HEK293T (cell line): ENCODE results near the gene TTC13.

Experiments used
- CTCF ChIA-PET: fragments of 350-600 bp; formaldehyde crosslinking; extraction: SDS; loops from one replicate; lab custom pipeline; 2021; ENCODE audit warnings: antibody characterized with exemption, inconsistent platforms; lab: Yijun Ruan, JAX
- POLR2A ChIA-PET: fragments of 350-600 bp; formaldehyde crosslinking; extraction: SDS; loops from one replicate; lab custom pipeline; 2020; ENCODE audit warnings: antibody characterized with exemption, inconsistent platforms; lab: Yijun Ruan, JAX
- DNase-seq: peaks from one replicate; pipeline ENCODE4 v3.0.0; 2012; ENCODE audit warnings: mixed read lengths; ENCODE audit errors: extremely low spot score
- ARNT ChIP-seq: fragments of 450-650 bp; IDR thresholded peaks from 2 replicates; pipeline ENCODE4 v1.6.1; 2017; ENCODE audit warnings: mild to moderate bottlenecking
- BHLHE40 ChIP-seq: fragments of 450-650 bp; IDR thresholded peaks from 2 replicates; pipeline ENCODE4 v1.6.1; 2016; ENCODE audit warnings: mild to moderate bottlenecking, moderate library complexity, borderline replicate concordance
- CTBP1 ChIP-seq: fragments of 450-650 bp; IDR thresholded peaks from 2 replicates; pipeline ENCODE4 v1.6.1; 2016; ENCODE audit warnings: borderline replicate concordance
- ELF4 ChIP-seq: fragments of 450-650 bp; IDR thresholded peaks from 2 replicates; pipeline ENCODE4 v1.6.1; 2017; ENCODE audit warnings: antibody characterized with exemption
- FOXA1 ChIP-seq: fragments of 450-650 bp; IDR thresholded peaks from 2 replicates; pipeline ENCODE4 v1.6.1; 2016; ENCODE audit warnings: mild to moderate bottlenecking
- FOXK2 ChIP-seq: fragments of 450-650 bp; IDR thresholded peaks from 2 replicates; pipeline ENCODE4 v1.6.1; 2016; ENCODE audit warnings: mild to moderate bottlenecking
- FOXM1 ChIP-seq: fragments of 450-650 bp; IDR thresholded peaks from 2 replicates; pipeline ENCODE4 v1.6.1; 2017; ENCODE audit warnings: mild to moderate bottlenecking, borderline replicate concordance
- HDGF ChIP-seq: fragments of 450-650 bp; IDR thresholded peaks from 2 replicates; pipeline ENCODE4 v1.6.1; 2017; ENCODE audit warnings: antibody characterized with exemption, borderline replicate concordance
- L3MBTL2 ChIP-seq: fragments of 450-650 bp; conservative IDR thresholded peaks from 2 replicates; pipeline ENCODE4 v1.6.1; 2016; ENCODE audit warnings: mild to moderate bottlenecking
- LEF1 ChIP-seq: fragments of 450-650 bp; IDR thresholded peaks from 2 replicates; pipeline ENCODE4 v1.6.1; 2017; ENCODE audit warnings: mild to moderate bottlenecking, borderline replicate concordance
- NFRKB ChIP-seq: fragments of 450-650 bp; IDR thresholded peaks from 2 replicates; pipeline ENCODE4 v1.6.1; 2016; ENCODE audit warnings: mild to moderate bottlenecking, moderate library complexity
- SP1 ChIP-seq: fragments of 450-650 bp; IDR thresholded peaks from 2 replicates; pipeline ENCODE4 v1.6.1; 2017
- SUZ12 ChIP-seq: fragments of 450-650 bp; IDR thresholded peaks from 2 replicates; pipeline ENCODE4 v1.6.1; 2016; ENCODE audit warnings: mild to moderate bottlenecking
- TARDBP ChIP-seq: fragments of 450-650 bp; IDR thresholded peaks from 2 replicates; pipeline ENCODE4 v1.6.1; 2016
- ZNF384 ChIP-seq: fragments of 450-650 bp; IDR thresholded peaks from 2 replicates; pipeline ENCODE4 v1.6.1; 2016
- TF ChIP-seq, protein P1 (sequence below): fragments of 450-650 bp; IDR thresholded peaks from 2 replicates; pipeline ENCODE4 v1.6.1; 2016

The TTC13 gene

DNA sequence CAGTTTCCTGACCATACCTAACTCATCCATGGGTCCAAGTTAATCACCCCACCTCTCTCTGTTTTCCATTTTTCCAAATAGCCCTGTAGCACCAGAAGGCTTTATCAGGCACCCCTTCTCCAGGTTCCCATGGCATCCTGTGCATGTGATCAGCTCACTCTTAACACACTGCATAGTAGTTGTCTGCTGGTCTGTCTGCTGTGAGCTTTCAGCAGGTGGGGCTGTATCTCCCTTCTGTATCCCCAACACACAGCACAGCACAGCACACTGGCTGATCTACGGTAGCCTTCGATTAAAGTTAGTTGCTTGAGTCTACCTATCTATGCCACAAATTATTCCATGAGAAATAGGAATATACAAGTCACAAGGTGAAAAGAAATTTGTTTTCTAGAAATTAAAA, 56.0 kb downstream of the TTC13 start:
- POLR2A ChIA-PET = no interaction called here
- TF ChIP-seq NFRKB = no peak
- TF ChIP-seq TARDBP = no peak
- no peak for TF ChIP-seq FOXA1
- TF ChIP-seq SUZ12 = no peak
- no peak for TF ChIP-seq ARNT
- TF ChIP-seq BHLHE40 = no peak
- TF ChIP-seq ELF4 = no peak
- no peak for TF ChIP-seq LEF1
- CTCF ChIA-PET = interaction anchor here (0.5 to 0.6 kb wide), 2 partner anchors 8 to 11 kb away, joined by 3 read pairs; no protein-coding TSS in a partner anchor

DNA sequence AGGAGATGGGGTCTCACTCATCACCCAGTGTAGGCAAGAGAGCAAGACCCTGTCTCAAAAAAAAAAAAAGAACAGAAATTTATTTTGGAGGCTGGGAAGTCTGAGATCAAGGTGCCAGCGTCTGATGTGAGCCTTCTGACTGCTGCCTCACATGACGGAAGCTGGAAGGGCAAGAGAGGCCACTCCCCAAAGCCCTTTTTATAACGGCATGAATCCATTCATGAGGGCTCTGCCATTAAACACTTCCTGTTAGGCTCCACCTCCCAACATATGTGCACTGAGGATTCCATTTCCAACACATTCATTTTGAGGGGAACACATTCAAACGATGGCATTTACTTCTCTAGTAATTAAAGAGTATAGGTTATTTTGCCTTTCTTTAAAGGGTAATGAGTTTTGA, 59.5 kb downstream of the TTC13 start:
- CTCF ChIA-PET = interaction anchor here (0.6 kb wide), 1 partner anchor 54 kb away, joined by 3 read pairs; no protein-coding TSS in a partner anchor
- DNase-seq = no peak
- TF ChIP-seq LEF1 (no peak), ELF4 (no peak), TARDBP (no peak), ARNT (no peak), NFRKB (no peak), FOXK2 (no peak)
- TF ChIP-seq, protein P1, sequence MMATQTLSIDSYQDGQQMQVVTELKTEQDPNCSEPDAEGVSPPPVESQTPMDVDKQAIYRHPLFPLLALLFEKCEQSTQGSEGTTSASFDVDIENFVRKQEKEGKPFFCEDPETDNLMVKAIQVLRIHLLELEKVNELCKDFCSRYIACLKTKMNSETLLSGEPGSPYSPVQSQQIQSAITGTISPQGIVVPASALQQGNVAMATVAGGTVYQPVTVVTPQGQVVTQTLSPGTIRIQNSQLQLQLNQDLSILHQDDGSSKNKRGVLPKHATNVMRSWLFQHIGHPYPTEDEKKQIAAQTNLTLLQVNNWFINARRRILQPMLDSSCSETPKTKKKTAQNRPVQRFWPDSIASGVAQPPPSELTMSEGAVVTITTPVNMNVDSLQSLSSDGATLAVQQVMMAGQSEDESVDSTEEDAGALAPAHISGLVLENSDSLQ = no peak
- POLR2A ChIA-PET = no interaction called here

More for the DNA sequence above, 56.0 kb downstream of the TTC13 start:
- DNase-seq = no peak

DNA sequence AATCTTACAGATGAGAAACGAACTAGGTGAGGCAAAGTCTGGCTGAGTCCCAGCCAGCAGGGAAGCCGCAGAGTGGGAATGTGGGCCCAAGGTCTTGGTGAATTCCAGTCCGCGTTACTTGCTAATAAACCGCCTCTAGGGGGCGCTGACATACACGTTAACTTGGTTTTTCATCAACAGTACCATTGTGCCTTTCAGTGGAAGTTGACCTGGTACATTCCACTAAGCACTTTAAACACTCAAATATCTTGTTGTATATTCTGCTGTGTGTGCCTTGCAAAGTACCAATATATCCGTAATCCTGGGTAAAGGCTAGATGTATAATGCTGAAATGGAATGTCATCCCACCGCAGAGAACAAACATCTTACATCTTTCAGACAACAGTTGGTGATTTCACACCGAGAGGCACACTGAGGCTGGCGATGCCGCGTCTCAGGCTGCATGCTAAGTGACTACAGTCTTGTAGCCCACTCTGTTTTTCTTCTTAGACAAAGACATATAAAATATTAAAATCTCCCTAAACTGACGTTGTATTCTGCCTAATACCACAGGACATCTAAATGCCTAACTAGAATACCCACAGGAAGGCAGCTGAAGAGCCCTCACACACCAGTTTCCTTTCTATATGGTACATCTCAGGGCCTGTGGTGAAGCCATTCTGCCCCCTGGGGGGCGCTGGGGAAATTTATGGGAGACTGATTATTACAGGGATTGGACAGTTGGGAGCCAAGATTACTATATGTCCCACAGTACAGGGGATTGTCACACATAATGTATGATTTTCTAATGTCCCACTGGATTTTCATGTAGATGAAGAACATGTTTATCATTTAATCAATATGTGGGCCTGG, 61.2 kb downstream of the TTC13 start:
- POLR2A ChIA-PET = no interaction called here
- CTCF ChIA-PET = interaction anchor here (0.6 to 1.1 kb wide), 5 partner anchors 13 to 293 kb away, joined by 3 to 4 read pairs (median 3); no protein-coding TSS in a partner anchor
- TF ChIP-seq L3MBTL2 (no peak), LEF1 (no peak)
- DNase-seq = peak; percentile 83

DNA sequence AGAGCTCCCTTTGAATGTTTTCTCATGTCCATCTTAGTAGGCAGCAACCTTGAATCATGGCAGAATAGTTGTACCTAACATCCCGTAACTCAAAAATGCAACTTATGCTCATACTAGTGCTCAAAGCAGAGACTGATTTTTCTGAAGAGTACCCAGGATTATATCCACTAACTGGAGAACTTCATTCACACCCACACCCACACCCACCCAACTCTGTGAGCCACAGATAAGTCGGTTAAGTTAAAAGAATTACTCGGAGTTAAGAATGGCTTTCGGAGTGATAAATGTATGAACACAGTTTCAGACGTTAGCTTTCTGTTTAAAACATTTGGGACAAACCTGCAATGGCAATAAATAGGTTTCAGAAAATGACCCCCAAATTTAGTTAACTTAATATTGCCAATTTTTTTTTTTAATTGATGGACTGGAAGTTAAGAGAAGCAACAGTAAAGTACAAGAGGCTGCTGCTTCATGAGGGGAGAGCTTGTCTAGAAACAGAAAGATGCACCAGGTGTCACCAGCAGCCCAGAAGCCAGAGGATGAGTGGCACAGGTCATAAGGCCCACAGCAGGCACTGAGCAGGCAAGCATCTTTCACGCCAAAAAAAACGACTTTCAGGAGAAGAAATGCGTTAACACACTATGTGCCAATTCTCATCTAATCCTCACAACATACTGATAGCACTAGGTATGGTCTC, 61.9 kb downstream of the TTC13 start:
- ChIA-PET CTCF (interaction anchor here (0.5 to 1.1 kb wide), 6 partner anchors 11 to 291 kb away, joined by 3 to 11 read pairs (median 3); no protein-coding TSS in a partner anchor), POLR2A (no interaction called here)
- DNase-seq = no peak
- TF ChIP-seq FOXM1 = no peak
- TF ChIP-seq NFRKB = no peak

DNA sequence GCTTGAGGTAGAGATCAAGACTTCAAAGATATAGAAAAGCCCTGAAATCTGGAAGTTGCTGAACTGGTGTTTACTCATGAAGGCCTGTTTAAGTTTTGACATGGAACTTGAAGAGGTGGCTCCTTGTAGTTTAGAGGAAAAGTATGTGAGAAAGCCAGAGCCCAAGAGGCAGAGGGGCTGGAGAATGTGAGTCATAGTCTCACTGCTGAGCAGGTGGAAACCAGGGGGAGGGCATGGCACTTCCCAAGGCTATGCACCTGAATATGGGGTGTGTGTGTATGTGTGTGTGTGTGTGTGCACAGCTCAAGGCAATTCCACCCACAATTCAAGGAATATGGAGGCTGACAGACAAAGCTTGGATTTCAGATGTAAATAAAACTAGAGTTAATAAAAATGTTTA, 63.6 kb downstream of the TTC13 start:
- TF ChIP-seq NFRKB = no peak
- TF ChIP-seq ELF4 = no peak
- no peak for TF ChIP-seq LEF1
- TF ChIP-seq SUZ12 = no peak
- TF ChIP-seq FOXM1 = no peak
- no peak for TF ChIP-seq SP1
- no peak for TF ChIP-seq TARDBP
- no peak for TF ChIP-seq L3MBTL2
- TF ChIP-seq, protein P1 = no peak
- POLR2A ChIA-PET = no interaction called here
- no peak for DNase-seq
- CTCF ChIA-PET = interaction anchor here (0.9 kb wide), 1 partner anchor 177 kb away, joined by 3 read pairs; no protein-coding TSS in a partner anchor

DNA sequence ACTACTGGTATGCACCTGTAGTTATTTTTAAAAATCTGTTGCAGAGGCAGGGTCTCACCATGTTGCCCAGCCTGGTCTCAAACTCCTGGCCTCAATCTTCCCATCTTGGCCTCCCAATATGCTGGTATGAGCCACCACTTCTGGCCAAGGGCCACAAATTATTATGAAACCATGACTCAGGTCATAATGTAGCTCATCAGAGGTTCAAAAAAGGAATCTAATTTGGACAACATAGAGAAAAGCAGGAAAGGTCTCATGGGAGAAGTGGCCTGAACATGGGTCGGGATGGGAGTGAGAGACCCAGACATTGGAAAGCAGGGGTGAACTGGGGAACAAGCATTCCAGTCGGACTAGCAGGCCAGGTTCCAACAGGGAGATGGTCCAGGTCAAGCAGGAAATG, 65.2 kb downstream of the TTC13 start:
- TF ChIP-seq ARNT (no peak), SUZ12 (no peak), BHLHE40 (no peak), LEF1 (no peak), NFRKB (no peak), FOXK2 (no peak), FOXA1 (no peak), TARDBP (no peak), L3MBTL2 (no peak), HDGF (no peak), ZNF384 (no peak), SP1 (no peak), ELF4 (no peak), FOXM1 (no peak), CTBP1 (no peak)
- TF ChIP-seq, protein P1 = no peak
- CTCF ChIA-PET = interaction anchor here (1.8 kb wide), 1 partner anchor 297 kb away, joined by 4 read pairs; no protein-coding TSS in a partner anchor
- DNase-seq = no peak
- POLR2A ChIA-PET = no interaction called here
